A549 (cell line): Measurements from ENCODE around the gene TPPP2.

Experiments
- CBX8 ChIP-seq: fragments of 200-600 bp; sonication (generic); IDR thresholded peaks from 2 replicates; pipeline ENCODE4 v1.6.1; 2016
- CEBPB ChIP-seq, 2 experiments: fragments of >200 bp in 1 of 2; sonication (Bioruptor Twin) in 1 of 2; formaldehyde crosslinking in 1 of 2; IDR thresholded peaks; 2 replicates each; pipeline ENCODE4 v1.6.1; 2012 to 2016
- CTCF ChIP-seq: fragments of >200 bp; sonication (Bioruptor Twin); formaldehyde crosslinking; IDR thresholded peaks from 3 replicates; pipeline ENCODE4 v1.5.1; 2016
- EP300 ChIP-seq, 2 experiments: fragments of >200 bp; sonication (Bioruptor Twin); formaldehyde crosslinking; IDR thresholded peaks; 2 replicates in 1 of 2; 3 replicates in 1 of 2; pipeline ENCODE4 v1.6.1; 2016 to 2017
- PHF8 ChIP-seq: fragments of 200-600 bp; sonication (generic); IDR thresholded peaks from 2 replicates; pipeline ENCODE4 v1.6.1; 2016; ENCODE audit warnings: low read depth, mild to moderate bottlenecking, antibody characterized with exemption, moderate library complexity, borderline replicate concordance

- TF ChIP-seq CTCF (no peak), CEBPB (IDR thresholded peaks at IDR 0.05) (peak; percentile 14 to 53; a peak in 3 of 4 replicates), EP300 (IDR thresholded peaks at IDR 0.05) (no peak), PHF8 (no peak), CBX8 (no peak)
Measured at GRCh38 chr14:21043974-21044618, 14.1 kb downstream of the TPPP2 start.
